ENCODE data around the gene NME7.

- TF ChIP-seq, protein P1, sequence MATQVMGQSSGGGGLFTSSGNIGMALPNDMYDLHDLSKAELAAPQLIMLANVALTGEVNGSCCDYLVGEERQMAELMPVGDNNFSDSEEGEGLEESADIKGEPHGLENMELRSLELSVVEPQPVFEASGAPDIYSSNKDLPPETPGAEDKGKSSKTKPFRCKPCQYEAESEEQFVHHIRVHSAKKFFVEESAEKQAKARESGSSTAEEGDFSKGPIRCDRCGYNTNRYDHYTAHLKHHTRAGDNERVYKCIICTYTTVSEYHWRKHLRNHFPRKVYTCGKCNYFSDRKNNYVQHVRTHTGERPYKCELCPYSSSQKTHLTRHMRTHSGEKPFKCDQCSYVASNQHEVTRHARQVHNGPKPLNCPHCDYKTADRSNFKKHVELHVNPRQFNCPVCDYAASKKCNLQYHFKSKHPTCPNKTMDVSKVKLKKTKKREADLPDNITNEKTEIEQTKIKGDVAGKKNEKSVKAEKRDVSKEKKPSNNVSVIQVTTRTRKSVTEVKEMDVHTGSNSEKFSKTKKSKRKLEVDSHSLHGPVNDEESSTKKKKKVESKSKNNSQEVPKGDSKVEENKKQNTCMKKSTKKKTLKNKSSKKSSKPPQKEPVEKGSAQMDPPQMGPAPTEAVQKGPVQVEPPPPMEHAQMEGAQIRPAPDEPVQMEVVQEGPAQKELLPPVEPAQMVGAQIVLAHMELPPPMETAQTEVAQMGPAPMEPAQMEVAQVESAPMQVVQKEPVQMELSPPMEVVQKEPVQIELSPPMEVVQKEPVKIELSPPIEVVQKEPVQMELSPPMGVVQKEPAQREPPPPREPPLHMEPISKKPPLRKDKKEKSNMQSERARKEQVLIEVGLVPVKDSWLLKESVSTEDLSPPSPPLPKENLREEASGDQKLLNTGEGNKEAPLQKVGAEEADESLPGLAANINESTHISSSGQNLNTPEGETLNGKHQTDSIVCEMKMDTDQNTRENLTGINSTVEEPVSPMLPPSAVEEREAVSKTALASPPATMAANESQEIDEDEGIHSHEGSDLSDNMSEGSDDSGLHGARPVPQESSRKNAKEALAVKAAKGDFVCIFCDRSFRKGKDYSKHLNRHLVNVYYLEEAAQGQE (IDR thresholded peaks at IDR 0.05): peak; percentile 80
- TF ChIP-seq HNF4G (IDR thresholded peaks at IDR 0.05): peak; percentile 29
- TF ChIP-seq ATF3 (IDR thresholded peaks at IDR 0.05): no peak
- peak; percentile 78 for TF ChIP-seq SP1 (IDR thresholded peaks at IDR 0.05)
- no peak for TF ChIP-seq CTCF (IDR thresholded peaks at IDR 0.05; ENCODE audit: low read depth, low read length, missing input control)
- TF ChIP-seq FOXA1 (IDR thresholded peaks at IDR 0.05): no peak
- TF ChIP-seq, protein P2, sequence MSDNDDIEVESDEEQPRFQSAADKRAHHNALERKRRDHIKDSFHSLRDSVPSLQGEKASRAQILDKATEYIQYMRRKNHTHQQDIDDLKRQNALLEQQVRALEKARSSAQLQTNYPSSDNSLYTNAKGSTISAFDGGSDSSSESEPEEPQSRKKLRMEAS (IDR thresholded peaks at IDR 0.05): peak; percentile 40
Observed at GRCh38 chr1:169105434-169106094, 262.0 kb downstream of the NME7 start.

Data from liver (tissue), 3 donors.